ENCODE data around the gene KCNH5. TPM values are rescaled to one million over a fixed set of nuclear protein-coding genes. Genes with fewer than 3 reads are reported as not detected.

Gene KCNH5
- total RNA-seq, 4 donors from 2014 or later, result not detected

GRCh38 chr14:62954165-62954564 lies 91.1 kb downstream of the KCNH5 start:
- no peak for ATAC-seq
- H3K4me1 ChIP-seq, result no peaks in the 10 kb centered on the region
- intact Hi-C loops (cut with DNase I; ENCODE audit: low total_unique reads), result no loop called here
- in situ Hi-C loops (cut with MboI; ENCODE audit: low sequenced_read_pairs in 4 of 4), result no loop called here
- DNase-seq, result no peak
- no peak for TF ChIP-seq POLR2A (IDR thresholded peaks at IDR 0.05)
- TF ChIP-seq, protein P1, sequence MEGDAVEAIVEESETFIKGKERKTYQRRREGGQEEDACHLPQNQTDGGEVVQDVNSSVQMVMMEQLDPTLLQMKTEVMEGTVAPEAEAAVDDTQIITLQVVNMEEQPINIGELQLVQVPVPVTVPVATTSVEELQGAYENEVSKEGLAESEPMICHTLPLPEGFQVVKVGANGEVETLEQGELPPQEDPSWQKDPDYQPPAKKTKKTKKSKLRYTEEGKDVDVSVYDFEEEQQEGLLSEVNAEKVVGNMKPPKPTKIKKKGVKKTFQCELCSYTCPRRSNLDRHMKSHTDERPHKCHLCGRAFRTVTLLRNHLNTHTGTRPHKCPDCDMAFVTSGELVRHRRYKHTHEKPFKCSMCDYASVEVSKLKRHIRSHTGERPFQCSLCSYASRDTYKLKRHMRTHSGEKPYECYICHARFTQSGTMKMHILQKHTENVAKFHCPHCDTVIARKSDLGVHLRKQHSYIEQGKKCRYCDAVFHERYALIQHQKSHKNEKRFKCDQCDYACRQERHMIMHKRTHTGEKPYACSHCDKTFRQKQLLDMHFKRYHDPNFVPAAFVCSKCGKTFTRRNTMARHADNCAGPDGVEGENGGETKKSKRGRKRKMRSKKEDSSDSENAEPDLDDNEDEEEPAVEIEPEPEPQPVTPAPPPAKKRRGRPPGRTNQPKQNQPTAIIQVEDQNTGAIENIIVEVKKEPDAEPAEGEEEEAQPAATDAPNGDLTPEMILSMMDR (IDR thresholded peaks at IDR 0.05 in 4 of 5, conservative IDR thresholded peaks at IDR 0.05 in 1 of 5), result no peak
- no peaks in the 10 kb centered on the region for H3K27me3 ChIP-seq
- no peak overlapping the region for H3K27ac ChIP-seq
- H3K9me3 ChIP-seq, result no peaks in the 10 kb centered on the region
- H3K36me3 ChIP-seq, result no peaks in the 10 kb centered on the region
- no peak overlapping the region for H3K4me3 ChIP-seq

DNA sequence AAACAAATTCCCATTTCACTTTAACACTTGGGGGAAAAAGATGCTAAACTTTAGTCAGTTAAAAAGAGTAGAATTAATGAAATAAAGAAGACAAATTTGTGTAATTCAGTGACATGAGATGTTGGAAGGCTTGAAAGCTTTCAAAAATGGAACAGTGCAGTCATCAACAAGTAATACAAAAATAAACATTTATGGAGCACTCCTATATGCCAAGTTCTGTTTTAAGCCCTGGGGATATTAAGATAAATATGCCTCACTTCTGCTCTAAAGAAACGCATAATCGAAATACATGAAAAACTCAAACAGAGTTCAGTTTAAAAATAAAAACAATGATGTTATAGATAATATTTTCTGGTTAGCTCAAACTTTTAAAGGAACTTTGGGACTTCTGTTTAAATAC lies 93.0 kb downstream of the KCNH5 start:
- DNase-seq (no peak), ATAC-seq (no peak)
- no peaks in the 10 kb centered on the region for H3K36me3 ChIP-seq
- no peak overlapping the region for H3K4me3 ChIP-seq
- in situ Hi-C loops (cut with MboI; ENCODE audit: low sequenced_read_pairs in 4 of 4) (no loop called here), intact Hi-C loops (cut with DNase I; ENCODE audit: low total_unique reads) (no loop called here)
- no peaks in the 10 kb centered on the region for H3K9me3 ChIP-seq
- no peak overlapping the region for H3K27ac ChIP-seq
- H3K4me1 ChIP-seq, result no peaks in the 10 kb centered on the region
- no peak for TF ChIP-seq POLR2A (IDR thresholded peaks at IDR 0.05)
- TF ChIP-seq, protein P1 (IDR thresholded peaks at IDR 0.05 in 4 of 5, conservative IDR thresholded peaks at IDR 0.05 in 1 of 5), result no peak
- no peaks in the 10 kb centered on the region for H3K27me3 ChIP-seq

DNA sequence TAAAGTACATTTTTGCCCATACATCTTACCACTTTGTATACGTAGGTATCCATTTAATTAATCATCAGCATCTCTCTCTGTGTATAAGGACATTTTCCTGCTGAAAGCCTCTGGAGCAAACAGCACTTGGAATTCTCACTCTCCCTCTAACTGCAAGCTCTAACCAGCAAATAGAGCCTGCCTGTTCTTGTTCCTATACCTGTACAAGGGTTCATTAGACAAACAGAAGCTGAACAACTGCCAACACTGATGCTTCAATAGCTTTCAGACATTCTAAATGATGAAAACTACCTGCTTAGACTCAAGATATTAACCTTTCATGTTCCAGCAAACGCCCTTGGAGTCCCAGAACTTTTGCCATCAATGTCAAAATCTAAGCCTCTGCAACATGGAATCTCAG lies 98.0 kb downstream of the KCNH5 start:
- DNase-seq, result no peak
- no peak overlapping the region for H3K4me3 ChIP-seq
- TF ChIP-seq, protein P1 (IDR thresholded peaks at IDR 0.05 in 4 of 5, conservative IDR thresholded peaks at IDR 0.05 in 1 of 5), result no peak
- no peak for TF ChIP-seq POLR2A (IDR thresholded peaks at IDR 0.05)
- no peaks in the 10 kb centered on the region for H3K9me3 ChIP-seq
- in situ Hi-C loops (cut with MboI; ENCODE audit: low sequenced_read_pairs in 4 of 4) (no loop called here), intact Hi-C loops (cut with DNase I; ENCODE audit: low total_unique reads) (no loop called here)
- H3K36me3 ChIP-seq, result no peaks in the 10 kb centered on the region
- no peaks in the 10 kb centered on the region for H3K4me1 ChIP-seq
- H3K27me3 ChIP-seq, result no peaks in the 10 kb centered on the region
- ATAC-seq, result no peak
- no peak overlapping the region for H3K27ac ChIP-seq

DNA sequence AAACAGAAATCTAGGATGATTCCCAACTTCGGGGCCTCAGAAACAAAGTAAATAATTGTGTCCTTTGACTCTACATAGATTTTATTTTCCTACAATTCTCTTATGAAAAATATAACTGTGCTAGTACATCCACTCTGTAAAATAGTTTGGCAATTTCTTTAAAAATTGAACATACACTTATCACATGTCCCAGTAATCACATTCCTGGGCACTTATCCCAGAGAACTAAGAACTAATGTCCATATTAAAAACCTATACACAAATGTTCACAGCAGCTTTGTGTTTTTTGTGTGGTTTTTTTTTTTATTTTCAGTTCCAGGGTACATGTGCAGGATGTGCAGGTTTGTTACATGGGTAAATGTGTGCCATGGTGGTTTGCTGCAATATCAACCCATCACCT lies 99.0 kb downstream of the KCNH5 start:
- Histone ChIP-seq H3K27me3 (no peaks in the 10 kb centered on the region), H3K9me3 (no peaks in the 10 kb centered on the region), H3K4me1 (no peaks in the 10 kb centered on the region), H3K27ac (no peak overlapping the region), H3K4me3 (no peak overlapping the region), H3K36me3 (no peaks in the 10 kb centered on the region)
- ATAC-seq, result no peak
- intact Hi-C loops (cut with DNase I; ENCODE audit: low total_unique reads) (no loop called here), in situ Hi-C loops (cut with MboI; ENCODE audit: low sequenced_read_pairs in 4 of 4) (no loop called here)
- DNase-seq, result no peak
- TF ChIP-seq, protein P1 (IDR thresholded peaks at IDR 0.05 in 4 of 5, conservative IDR thresholded peaks at IDR 0.05 in 1 of 5), result no peak
- TF ChIP-seq POLR2A (IDR thresholded peaks at IDR 0.05), result no peak

DNA sequence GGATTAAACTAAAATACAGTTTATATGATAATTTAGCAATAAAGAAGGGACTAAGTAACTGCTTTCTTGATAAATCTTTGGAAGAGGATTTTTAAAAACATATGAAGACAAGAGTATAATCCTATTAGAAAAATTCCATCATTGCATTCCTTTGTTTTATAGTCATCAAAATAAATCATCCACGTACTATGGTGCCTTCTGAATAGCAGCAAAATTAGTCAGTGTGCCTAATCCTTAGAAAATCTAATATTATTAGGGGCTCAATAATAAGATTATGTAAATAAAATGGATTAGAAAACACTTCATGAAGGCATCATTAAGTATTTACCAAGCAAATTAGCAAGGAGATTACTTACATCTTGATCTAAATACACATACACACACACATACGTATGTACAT lies 102.1 kb downstream of the KCNH5 start:
- Histone ChIP-seq H3K27me3 (no peaks in the 10 kb centered on the region), H3K27ac (no peak overlapping the region), H3K9me3 (no peaks in the 10 kb centered on the region), H3K4me3 (no peak overlapping the region), H3K36me3 (no peaks in the 10 kb centered on the region), H3K4me1 (no peaks in the 10 kb centered on the region)
- no peak for DNase-seq
- in situ Hi-C loops (cut with MboI; ENCODE audit: low sequenced_read_pairs in 4 of 4) (no loop called here), intact Hi-C loops (cut with DNase I; ENCODE audit: low total_unique reads) (no loop called here)
- TF ChIP-seq, protein P1 (IDR thresholded peaks at IDR 0.05 in 4 of 5, conservative IDR thresholded peaks at IDR 0.05 in 1 of 5), result no peak
- TF ChIP-seq POLR2A (IDR thresholded peaks at IDR 0.05), result no peak
- no peak for ATAC-seq

All from gastrocnemius medialis (tissue), 4 donors.